Dedifferentiated amniotic fluid mesenchymal stem cell (primary cell): ENCODE results near the gene RRP12.

Experiments
- DNase-seq: peaks from one replicate; pipeline ENCODE4 v3.0.0-alpha.2; 2016; ENCODE audit errors: extremely low spot score

The RRP12 gene

GRCh38 chr10:97336942-97337831, 64.0 kb downstream of the RRP12 start:
- no peak for DNase-seq

GRCh38 chr10:97336446-97336845, 64.7 kb downstream of the RRP12 start:
- DNase-seq = no peak

GRCh38 chr10:97336006-97336405, 65.1 kb downstream of the RRP12 start:
- no peak for DNase-seq

GRCh38 chr10:97335188-97335619, 65.9 kb downstream of the RRP12 start:
- DNase-seq = no peak

GRCh38 chr10:97334370-97335175, 66.6 kb downstream of the RRP12 start, which contains the start of gene FRAT2:
TSS of gene FRAT2 (minus strand) at chr10:97334729. CDS start at chr10:97334572, 157 bp downstream.
- peak; percentile 81 for DNase-seq

- no peak for DNase-seq
Observed at GRCh38 chr10:97333601-97334369, 67.4 kb downstream of the RRP12 start.

- no peak for DNase-seq
Observed at GRCh38 chr10:97333351-97333600, 67.9 kb downstream of the RRP12 start.

GRCh38 chr10:97332591-97333350, 68.4 kb downstream of the RRP12 start:
- peak; percentile 76 for DNase-seq

- DNase-seq = no peak
Observed at GRCh38 chr10:97331153-97331703, 69.9 kb downstream of the RRP12 start.

GRCh38 chr10:97329766-97330165, 71.4 kb downstream of the RRP12 start:
- no peak for DNase-seq

GRCh38 chr10:97328646-97329453, 72.3 kb downstream of the RRP12 start:
- DNase-seq = no peak

GRCh38 chr10:97327348-97328294, 73.5 kb downstream of the RRP12 start:
- DNase-seq = no peak

- no peak for DNase-seq
Observed at GRCh38 chr10:97325754-97326153, 75.4 kb downstream of the RRP12 start.

GRCh38 chr10:97323501-97323900, 77.6 kb downstream of the RRP12 start:
- DNase-seq = no peak

GRCh38 chr10:97321804-97322190, 79.3 kb downstream of the RRP12 start:
- DNase-seq = no peak

GRCh38 chr10:97321032-97321803, 79.9 kb downstream of the RRP12 start:
- DNase-seq = no peak

GRCh38 chr10:97320480-97321031, 80.6 kb downstream of the RRP12 start:
- DNase-seq = no peak
